Fibroblast of lung (primary cell): Measurements from ENCODE around the gene ITIH1. TPM values are rescaled to one million over a fixed set of nuclear protein-coding genes. Genes with fewer than 3 reads are reported as not detected.

Source experiments
- DNase-seq, 2 donors: peaks; one replicate each; pipeline versions ENCODE4 v3.0.0 to v3.0.0-alpha.2; 2010; ENCODE audit warnings: low read depth in 2 of 2
- H2AFZ ChIP-seq: 2 replicates; pipeline ENCODE4 v1.5.1; 2012; ENCODE audit warnings: low read length, control low read depth, inconsistent platforms
- H3K27ac ChIP-seq: 2 replicates; pipeline ENCODE4 v1.5.1; 2011; ENCODE audit warnings: low read length, control low read depth; ENCODE audit not compliant: insufficient read depth
- H3K27me3 ChIP-seq: 2 replicates; pipeline ENCODE4 v1.5.1; 2011; ENCODE audit warnings: mild to moderate bottlenecking, low read length; ENCODE audit not compliant: control insufficient read depth, insufficient read depth
- H3K36me3 ChIP-seq: 2 replicates; pipeline ENCODE4 v1.5.1; 2011; ENCODE audit warnings: low read length; ENCODE audit not compliant: control insufficient read depth, insufficient read depth
- H3K4me1 ChIP-seq: 2 replicates; pipeline ENCODE4 v1.5.1; 2011; ENCODE audit warnings: low read length; ENCODE audit not compliant: control insufficient read depth, insufficient read depth; ENCODE audit errors: extremely low read depth
- H3K4me2 ChIP-seq: 2 replicates; pipeline ENCODE4 v1.5.1; 2011; ENCODE audit warnings: low read length, control low read depth; ENCODE audit not compliant: insufficient read depth; ENCODE audit errors: extremely low read depth
- H3K4me3 ChIP-seq, 4 experiments: fragments of 200-600 bp in 1 of 4; sonication (generic) in 1 of 4; replicated peaks in 1 of 4; 2 replicates each; pipeline ENCODE4 v1.5.1; 2011 to 2016; ENCODE audit warnings: low read length in 4 of 4, low read depth in 3 of 4, mild to moderate bottlenecking in 3 of 4, control low read depth in 2 of 4, inconsistent platforms in 1 of 4, mixed read lengths in 1 of 4; ENCODE audit not compliant: insufficient read depth in 1 of 4; ENCODE audit errors: control extremely low read depth in 1 of 4
- H3K79me2 ChIP-seq: 2 replicates; pipeline ENCODE4 v1.5.1; 2012; ENCODE audit warnings: mild to moderate bottlenecking, low read length, inconsistent platforms; ENCODE audit not compliant: control insufficient read depth, insufficient read depth
- H3K9ac ChIP-seq: 2 replicates; pipeline ENCODE4 v1.5.1; 2011; ENCODE audit warnings: mild to moderate bottlenecking, low read length, control low read depth; ENCODE audit not compliant: insufficient read depth
- H3K9me3 ChIP-seq: 2 replicates; pipeline ENCODE4 v1.5.1; 2012; ENCODE audit warnings: low read depth, low read length; ENCODE audit not compliant: control insufficient read depth, insufficient read depth
- H4K20me1 ChIP-seq: 2 replicates; pipeline ENCODE4 v1.5.1; 2011; ENCODE audit warnings: low read length; ENCODE audit not compliant: control insufficient read depth, insufficient read depth; ENCODE audit errors: extremely low read depth
- CTCF ChIP-seq, 2 donors: IDR thresholded peaks in 1 of 2; conservative IDR thresholded peaks in 1 of 2; 1 replicate in 1 of 2; 2 replicates in 1 of 2; pipeline ENCODE4 v1.5.1; 2011 to 2012; ENCODE audit warnings: low read length in 2 of 2, control low read depth in 1 of 2, inconsistent platforms in 1 of 2, low read depth in 1 of 2, mild to moderate bottlenecking in 1 of 2
- EZH2 ChIP-seq: IDR thresholded peaks from 2 replicates; pipeline ENCODE4 v1.5.1; 2012; ENCODE audit warnings: low read length, control low read depth, mild to moderate bottlenecking; ENCODE audit errors: missing control alignments
- polyA plus RNA-seq, 2 donors: library from polyadenylated mRNA; depleted of rRNA in 1 of 2; stranded (reverse) in 1 of 2; unstranded in 1 of 2; fragments of >200 nt; gene quantifications; 2 replicates each; pipeline ENCODE4 v1.2.1, GENCODE V29; 2011 to 2012; ENCODE audit warnings: missing spikeins in 1 of 2
- total RNA-seq: library from RNA; depleted of rRNA; stranded (reverse); fragments of >200 nt; gene quantifications from 2 replicates; pipeline ENCODE4 v1.2.1, GENCODE V29; 2014

ITIH1 gene
- total and polyA plus RNA-seq, 2 donors (not counting 1 experiment from before 2014, with no cell fraction given), result not detected

- no peak for TF ChIP-seq EZH2
- no peak for TF ChIP-seq CTCF (conservative IDR thresholded peaks at IDR 0.05 in 1 of 2, IDR thresholded peaks at IDR 0.05 in 1 of 2; ENCODE audit: low read depth in 1 of 2, low read length in 2 of 2)
- Histone ChIP-seq H3K9ac (no peak overlapping the region), H2AFZ (no peak overlapping the region), H4K20me1 (no peaks in the 10 kb centered on the region), H3K27ac (no peak overlapping the region), H3K4me3 (no peak overlapping the region), H3K36me3 (no peaks in the 10 kb centered on the region), H3K27me3 (peaks cover 11% of the 10 kb centered on the region), H3K4me1 (no peaks in the 10 kb centered on the region), H3K4me2 (no peak overlapping the region), H3K9me3 (no peaks in the 10 kb centered on the region), H3K79me2 (no peaks in the 10 kb centered on the region)
- no peak for DNase-seq
Measured at GRCh38 chr3:52788890-52789745, 11.7 kb downstream of the ITIH1 start.

- no peak overlapping the region for H3K4me3 ChIP-seq
- H3K9me3 ChIP-seq, result no peaks in the 10 kb centered on the region
- H3K27ac ChIP-seq, result no peak overlapping the region
- H3K36me3 ChIP-seq, result no peaks in the 10 kb centered on the region
- H3K9ac ChIP-seq, result no peak overlapping the region
- peaks cover 11% of the 10 kb centered on the region for H3K27me3 ChIP-seq
- H3K4me1 ChIP-seq, result no peaks in the 10 kb centered on the region
- H3K79me2 ChIP-seq, result no peaks in the 10 kb centered on the region
- no peak for DNase-seq
- no peak overlapping the region for H3K4me2 ChIP-seq
- TF ChIP-seq EZH2, result no peak
- no peak for TF ChIP-seq CTCF (conservative IDR thresholded peaks at IDR 0.05 in 1 of 2, IDR thresholded peaks at IDR 0.05 in 1 of 2; ENCODE audit: low read depth in 1 of 2, low read length in 2 of 2)
- no peak overlapping the region for H2AFZ ChIP-seq
- H4K20me1 ChIP-seq, result no peaks in the 10 kb centered on the region
Measured at GRCh38 chr3:52789746-52790040, 12.3 kb downstream of the ITIH1 start.

- Histone ChIP-seq H3K4me3 (no peak overlapping the region), H4K20me1 (no peaks in the 10 kb centered on the region), H3K27me3 (peaks cover 10% of the 10 kb centered on the region), H3K9me3 (no peaks in the 10 kb centered on the region), H3K4me2 (no peak overlapping the region), H2AFZ (no peak overlapping the region), H3K4me1 (no peaks in the 10 kb centered on the region), H3K79me2 (no peaks in the 10 kb centered on the region), H3K27ac (no peak overlapping the region), H3K36me3 (no peaks in the 10 kb centered on the region), H3K9ac (no peak overlapping the region)
- TF ChIP-seq EZH2 (no peak), CTCF (conservative IDR thresholded peaks at IDR 0.05 in 1 of 2, IDR thresholded peaks at IDR 0.05 in 1 of 2; ENCODE audit: low read depth in 1 of 2, low read length in 2 of 2) (no peak)
- DNase-seq, result no peak
Measured at GRCh38 chr3:52790337-52790736, 12.9 kb downstream of the ITIH1 start.
